ENCODE results near the gene PHYKPL. TPM values are rescaled to one million over a fixed set of nuclear protein-coding genes. Genes with fewer than 3 reads are reported as not detected.
A peak's percentile ranks its signal among the peaks of the same experiment; 100 is the strongest.

Gene PHYKPL
- total RNA-seq, 1 donor from 2014 or later, result 205 TPM

DNA sequence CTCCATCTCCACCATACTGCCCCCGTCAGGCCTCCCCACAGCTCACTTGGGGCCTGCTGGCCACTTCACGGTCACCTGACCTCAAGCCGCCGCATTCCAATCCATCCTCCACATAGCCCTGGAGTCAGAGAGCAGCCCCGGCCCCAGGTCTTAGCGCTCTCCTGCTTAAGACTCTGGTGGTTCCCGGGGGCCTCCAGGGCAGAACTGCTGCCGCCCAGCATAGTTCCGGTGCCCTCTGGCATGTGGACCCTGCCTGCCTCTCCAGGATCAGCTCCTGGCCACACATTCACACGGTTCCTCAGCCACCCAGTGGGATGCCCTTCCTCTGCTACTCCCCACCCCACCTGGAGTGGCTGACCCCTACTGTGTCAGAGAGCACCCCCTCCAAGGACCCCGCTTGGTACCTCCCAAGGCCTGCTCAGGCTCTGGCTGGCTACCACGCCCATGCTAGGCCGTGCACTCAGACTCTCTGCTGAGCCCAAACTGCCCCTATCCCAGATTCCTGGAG, 8.7 kb downstream of the PHYKPL start:
- TF ChIP-seq, protein P1, sequence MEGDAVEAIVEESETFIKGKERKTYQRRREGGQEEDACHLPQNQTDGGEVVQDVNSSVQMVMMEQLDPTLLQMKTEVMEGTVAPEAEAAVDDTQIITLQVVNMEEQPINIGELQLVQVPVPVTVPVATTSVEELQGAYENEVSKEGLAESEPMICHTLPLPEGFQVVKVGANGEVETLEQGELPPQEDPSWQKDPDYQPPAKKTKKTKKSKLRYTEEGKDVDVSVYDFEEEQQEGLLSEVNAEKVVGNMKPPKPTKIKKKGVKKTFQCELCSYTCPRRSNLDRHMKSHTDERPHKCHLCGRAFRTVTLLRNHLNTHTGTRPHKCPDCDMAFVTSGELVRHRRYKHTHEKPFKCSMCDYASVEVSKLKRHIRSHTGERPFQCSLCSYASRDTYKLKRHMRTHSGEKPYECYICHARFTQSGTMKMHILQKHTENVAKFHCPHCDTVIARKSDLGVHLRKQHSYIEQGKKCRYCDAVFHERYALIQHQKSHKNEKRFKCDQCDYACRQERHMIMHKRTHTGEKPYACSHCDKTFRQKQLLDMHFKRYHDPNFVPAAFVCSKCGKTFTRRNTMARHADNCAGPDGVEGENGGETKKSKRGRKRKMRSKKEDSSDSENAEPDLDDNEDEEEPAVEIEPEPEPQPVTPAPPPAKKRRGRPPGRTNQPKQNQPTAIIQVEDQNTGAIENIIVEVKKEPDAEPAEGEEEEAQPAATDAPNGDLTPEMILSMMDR (IDR thresholded peaks at IDR 0.05), result no peak
- no peak for DNase-seq
- intact Hi-C loops (cut with micrococcal nuclease), result no loop called here
- no peak overlapping the region for H3K4me3 Mint-ChIP-seq
- no peak for ATAC-seq (ENCODE audit: low read depth)
- ChIA-PET CTCF (no interaction called here), POLR2A (interaction anchor here (1.4 kb wide), 1 partner anchor 11 kb away, joined by 4 read pairs; no protein-coding TSS in a partner anchor)
- peak overlapping the region; percentile 4 for H3K27ac Mint-ChIP-seq
- H3K9me3 Mint-ChIP-seq, result no peaks in the 10 kb centered on the region
- peaks cover 84% of the 10 kb centered on the region for H3K36me3 Mint-ChIP-seq (ENCODE audit: low read depth)
- H3K27me3 Mint-ChIP-seq, result no peaks in the 10 kb centered on the region
- peaks cover 16% of the 10 kb centered on the region for H3K4me1 Mint-ChIP-seq

DNA sequence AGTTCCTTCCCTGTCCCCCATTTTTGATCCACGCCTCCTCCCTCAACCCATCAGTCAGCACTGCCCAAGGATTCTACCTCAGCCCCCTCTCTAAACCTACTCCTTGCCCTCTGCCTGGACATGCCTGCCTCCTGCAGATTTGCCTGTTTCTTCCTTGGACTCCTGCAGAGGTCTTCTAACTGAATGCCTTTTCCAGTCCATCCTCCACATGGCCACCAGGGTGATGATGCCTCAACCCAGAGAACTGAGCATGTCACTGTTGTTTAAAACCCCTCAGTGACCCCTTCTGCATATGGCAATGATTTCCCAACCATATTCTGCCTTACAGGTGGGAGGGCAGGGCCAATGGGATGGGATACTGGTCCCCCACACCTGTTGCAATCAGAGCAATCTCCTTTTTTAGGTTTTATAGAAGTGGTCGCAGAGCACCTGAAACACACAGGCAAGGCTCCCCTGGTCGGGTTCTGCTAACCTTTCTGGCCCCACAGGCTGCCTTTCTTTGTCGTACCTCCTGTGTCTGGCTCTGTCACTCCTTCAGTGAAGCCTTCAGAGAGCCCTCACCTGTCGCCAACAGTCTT, 9.3 kb downstream of the PHYKPL start:
- peak overlapping the region; percentile 4 for H3K27ac Mint-ChIP-seq
- no peaks in the 10 kb centered on the region for H3K9me3 Mint-ChIP-seq
- H3K4me3 Mint-ChIP-seq, result no peak overlapping the region
- intact Hi-C loops (cut with micrococcal nuclease), result no loop called here
- H3K36me3 Mint-ChIP-seq (ENCODE audit: low read depth), result peaks cover 84% of the 10 kb centered on the region
- no peak for ATAC-seq (ENCODE audit: low read depth)
- POLR2A ChIA-PET, result no interaction called here
- TF ChIP-seq, protein P1 (IDR thresholded peaks at IDR 0.05), result no peak
- CTCF ChIA-PET, result no interaction called here
- H3K27me3 Mint-ChIP-seq, result no peaks in the 10 kb centered on the region
- H3K4me1 Mint-ChIP-seq, result peaks cover 15% of the 10 kb centered on the region
- DNase-seq, result no peak

DNA sequence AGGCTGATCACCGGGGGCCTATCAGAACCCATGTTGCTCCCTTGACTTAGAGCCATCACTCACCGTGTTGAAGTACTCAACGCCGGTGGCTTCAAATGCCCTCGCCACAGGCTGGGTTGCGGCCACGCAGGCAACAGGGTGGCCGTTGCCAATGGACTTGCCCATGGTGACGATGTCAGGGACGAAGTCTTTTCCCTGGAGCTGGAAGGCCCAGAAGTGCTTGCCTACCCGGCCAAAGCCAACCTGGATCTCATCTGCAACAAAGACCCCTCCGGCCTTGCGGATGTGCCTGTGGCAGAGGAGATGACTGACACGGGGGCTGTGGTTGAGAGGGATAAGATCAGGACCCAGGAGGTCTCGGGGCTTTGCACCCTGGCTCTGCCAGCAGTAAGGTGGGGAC, 10.3 kb downstream of the PHYKPL start:
- no peaks in the 10 kb centered on the region for H3K27me3 Mint-ChIP-seq
- CTCF ChIA-PET, result no interaction called here

DNA sequence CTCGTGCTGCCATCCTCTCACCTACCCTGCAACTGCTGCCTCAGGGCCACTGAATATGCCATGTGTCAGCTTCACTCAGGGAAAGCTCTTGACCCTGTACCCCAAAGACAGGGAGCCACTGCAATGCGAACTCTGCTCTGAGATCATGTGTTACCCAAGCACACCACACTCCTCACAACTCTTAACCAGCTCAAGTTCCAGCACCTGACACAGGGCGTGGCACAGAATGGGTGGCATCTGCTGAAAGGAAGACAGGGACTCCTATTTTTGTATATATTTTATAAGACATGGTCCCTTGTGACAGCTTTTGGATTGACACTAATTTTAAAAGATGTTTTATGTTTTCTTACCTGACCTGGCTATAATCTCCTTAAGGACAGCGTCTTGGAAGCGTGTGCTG, 10.7 kb downstream of the PHYKPL start:
- no peaks in the 10 kb centered on the region for H3K9me3 Mint-ChIP-seq
- DNase-seq (no peak), ATAC-seq (ENCODE audit: low read depth) (no peak)
- H3K27me3 Mint-ChIP-seq, result no peaks in the 10 kb centered on the region
- peaks cover 77% of the 10 kb centered on the region for H3K36me3 Mint-ChIP-seq (ENCODE audit: low read depth)
- H3K4me1 Mint-ChIP-seq, result peaks cover 9% of the 10 kb centered on the region
- ChIA-PET POLR2A (interaction anchor here (0.9 kb wide), 1 partner anchor 17 kb away, joined by 3 read pairs; the partner anchor contains the start of gene HNRNPAB), CTCF (no interaction called here)
- H3K4me3 Mint-ChIP-seq, result no peak overlapping the region
- intact Hi-C loops (cut with micrococcal nuclease), result no loop called here
- H3K27ac Mint-ChIP-seq, result peak overlapping the region; percentile 24
- TF ChIP-seq, protein P1 (IDR thresholded peaks at IDR 0.05), result no peak

More for the DNA sequence above, 10.3 kb downstream of the PHYKPL start:
- H3K4me1 Mint-ChIP-seq, result peaks cover 10% of the 10 kb centered on the region
- H3K27ac Mint-ChIP-seq, result no peak overlapping the region
- TF ChIP-seq, protein P1 (IDR thresholded peaks at IDR 0.05), result no peak
- DNase-seq (no peak), ATAC-seq (ENCODE audit: low read depth) (no peak)
- peaks cover 78% of the 10 kb centered on the region for H3K36me3 Mint-ChIP-seq (ENCODE audit: low read depth)
- POLR2A ChIA-PET, result interaction anchor here (0.9 kb wide), 1 partner anchor 18 kb away, joined by 3 read pairs; the partner anchor contains the start of gene HNRNPAB
- intact Hi-C loops (cut with micrococcal nuclease), result no loop called here
- H3K4me3 Mint-ChIP-seq, result no peak overlapping the region
- H3K9me3 Mint-ChIP-seq, result no peaks in the 10 kb centered on the region

DNA sequence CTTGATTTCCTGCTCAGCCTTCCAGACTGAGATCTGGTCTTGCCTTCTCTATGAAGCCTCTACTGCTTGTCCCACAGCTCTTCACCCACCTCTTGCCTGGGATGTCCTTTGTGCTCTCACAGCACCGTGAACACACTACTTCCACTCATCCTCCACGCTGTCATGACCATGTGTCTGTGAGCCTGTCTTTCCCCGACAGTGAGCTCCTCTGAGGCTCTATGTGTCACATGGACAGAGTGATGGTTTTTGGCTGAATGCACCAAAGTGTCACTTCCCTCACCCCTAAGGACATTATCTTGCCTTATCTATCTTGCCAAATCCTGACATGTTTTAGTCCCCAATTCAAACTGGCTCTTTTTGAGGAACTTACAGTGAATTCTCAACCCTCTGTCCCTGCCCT, 11.3 kb downstream of the PHYKPL start:
- H3K27ac Mint-ChIP-seq, result peak overlapping the region; percentile 24
- intact Hi-C loops (cut with micrococcal nuclease), result no loop called here
- H3K27me3 Mint-ChIP-seq, result no peaks in the 10 kb centered on the region
- DNase-seq (no peak), ATAC-seq (ENCODE audit: low read depth) (no peak)
- H3K36me3 Mint-ChIP-seq (ENCODE audit: low read depth), result peaks cover 78% of the 10 kb centered on the region
- H3K9me3 Mint-ChIP-seq, result no peaks in the 10 kb centered on the region
- TF ChIP-seq, protein P1 (IDR thresholded peaks at IDR 0.05), result no peak
- H3K4me3 Mint-ChIP-seq, result no peak overlapping the region
- CTCF ChIA-PET, result no interaction called here
- POLR2A ChIA-PET, result interaction anchor here (0.9 kb wide), 1 partner anchor 17 kb away, joined by 3 read pairs; the partner anchor contains the start of gene HNRNPAB
- H3K4me1 Mint-ChIP-seq, result peaks cover 14% of the 10 kb centered on the region

Measured in activated B cell treated with CpG ODN at 0.5 μM for 24 hours (primary cell).